GM06990 (cell line): ENCODE data around the gene ASCL2.

Source experiments
- DNase-seq: peaks from one replicate; pipeline ENCODE4 v3.0.0-alpha.2; 2011; ENCODE audit not compliant: insufficient read length; ENCODE audit errors: extremely low read depth
- H3K27me3 ChIP-seq: replicated peaks from 2 replicates; pipeline ENCODE4 v1.6.0; 2011; ENCODE audit warnings: low read length; ENCODE audit not compliant: control insufficient read depth, insufficient read depth
- H3K36me3 ChIP-seq: 2 replicates; pipeline ENCODE4 v1.5.1; 2011; ENCODE audit warnings: low read length; ENCODE audit not compliant: control insufficient read depth, insufficient read depth
- H3K4me3 ChIP-seq: replicated peaks from 2 replicates; pipeline ENCODE4 v1.5.1; 2011; ENCODE audit warnings: low read depth, mild to moderate bottlenecking, control low read depth, low read length
- CTCF ChIP-seq: IDR thresholded peaks from 2 replicates; pipeline ENCODE4 v1.5.1; 2011; ENCODE audit warnings: low read length, control low read depth, mild to moderate bottlenecking, inconsistent platforms; ENCODE audit not compliant: insufficient read depth, poor library complexity, severe bottlenecking

ASCL2 gene

GRCh38 chr11:2260491-2261364 is 9.7 kb downstream of the ASCL2 start:
- DNase-seq: no peak
- TF ChIP-seq CTCF: no peak
- Histone ChIP-seq H3K27me3 (no peaks in the 10 kb centered on the region; the same call in 1 of the 2 replicates), H3K4me3 (no peak overlapping the region), H3K36me3 (no peaks in the 10 kb centered on the region)

- Histone ChIP-seq H3K27me3 (no peaks in the 10 kb centered on the region; the same call in 1 of the 2 replicates), H3K4me3 (no peak overlapping the region), H3K36me3 (no peaks in the 10 kb centered on the region)
- TF ChIP-seq CTCF: no peak
- no peak for DNase-seq
Measured at GRCh38 chr11:2259897-2260451, 10.4 kb downstream of the ASCL2 start.

- no peaks in the 10 kb centered on the region; the same call in 1 of the 2 replicates for H3K27me3 ChIP-seq
- H3K36me3 ChIP-seq: no peaks in the 10 kb centered on the region
- no peak overlapping the region for H3K4me3 ChIP-seq
- no peak for TF ChIP-seq CTCF
- no peak for DNase-seq
Measured at GRCh38 chr11:2259466-2259830, 10.9 kb downstream of the ASCL2 start.

- H3K27me3 ChIP-seq: no peaks in the 10 kb centered on the region; the same call in 1 of the 2 replicates
- no peaks in the 10 kb centered on the region for H3K36me3 ChIP-seq
- DNase-seq: no peak
- no peak for TF ChIP-seq CTCF
- H3K4me3 ChIP-seq: no peak overlapping the region
Measured at GRCh38 chr11:2258501-2259465, 11.6 kb downstream of the ASCL2 start.

- no peak overlapping the region for H3K4me3 ChIP-seq
- H3K36me3 ChIP-seq: no peaks in the 10 kb centered on the region
- H3K27me3 ChIP-seq: no peaks in the 10 kb centered on the region; the same call in 1 of the 2 replicates
- DNase-seq: no peak
- no peak for TF ChIP-seq CTCF
Measured at GRCh38 chr11:2256951-2257700, 13.3 kb downstream of the ASCL2 start.
